ENCODE data around the gene LRRC1.

Gene LRRC1

DNA sequence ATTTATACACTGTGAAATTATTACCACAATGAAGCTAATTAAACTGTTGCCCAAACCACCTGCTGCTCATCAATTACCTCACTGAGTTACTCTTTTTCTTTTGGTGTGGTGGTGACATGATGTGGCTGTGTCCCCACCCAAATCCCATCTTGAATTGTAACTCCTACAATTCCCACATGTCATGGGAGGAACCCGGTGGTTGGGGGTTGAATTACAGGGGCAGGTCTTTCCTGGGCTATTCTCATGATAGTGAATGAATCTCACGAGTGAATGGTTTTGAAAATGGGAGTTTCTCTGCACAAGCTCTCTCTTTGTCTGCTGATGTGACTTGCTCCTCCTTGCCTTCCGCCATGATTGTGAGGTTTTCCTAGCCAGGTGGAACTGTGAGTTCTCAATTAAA lies 145.0 kb downstream of the LRRC1 start:
- no peak for DNase-seq (ENCODE audit: extremely low read depth, low read depth)
- TF ChIP-seq, protein P1, sequence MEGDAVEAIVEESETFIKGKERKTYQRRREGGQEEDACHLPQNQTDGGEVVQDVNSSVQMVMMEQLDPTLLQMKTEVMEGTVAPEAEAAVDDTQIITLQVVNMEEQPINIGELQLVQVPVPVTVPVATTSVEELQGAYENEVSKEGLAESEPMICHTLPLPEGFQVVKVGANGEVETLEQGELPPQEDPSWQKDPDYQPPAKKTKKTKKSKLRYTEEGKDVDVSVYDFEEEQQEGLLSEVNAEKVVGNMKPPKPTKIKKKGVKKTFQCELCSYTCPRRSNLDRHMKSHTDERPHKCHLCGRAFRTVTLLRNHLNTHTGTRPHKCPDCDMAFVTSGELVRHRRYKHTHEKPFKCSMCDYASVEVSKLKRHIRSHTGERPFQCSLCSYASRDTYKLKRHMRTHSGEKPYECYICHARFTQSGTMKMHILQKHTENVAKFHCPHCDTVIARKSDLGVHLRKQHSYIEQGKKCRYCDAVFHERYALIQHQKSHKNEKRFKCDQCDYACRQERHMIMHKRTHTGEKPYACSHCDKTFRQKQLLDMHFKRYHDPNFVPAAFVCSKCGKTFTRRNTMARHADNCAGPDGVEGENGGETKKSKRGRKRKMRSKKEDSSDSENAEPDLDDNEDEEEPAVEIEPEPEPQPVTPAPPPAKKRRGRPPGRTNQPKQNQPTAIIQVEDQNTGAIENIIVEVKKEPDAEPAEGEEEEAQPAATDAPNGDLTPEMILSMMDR (IDR thresholded peaks at IDR 0.05; ENCODE audit: low read depth, low read length), result no peak

GRCh38 chr6:53943395-53943794 lies 148.6 kb downstream of the LRRC1 start:
- DNase-seq (ENCODE audit: extremely low read depth, low read depth), result no peak
- TF ChIP-seq, protein P1 (IDR thresholded peaks at IDR 0.05; ENCODE audit: low read depth, low read length), result no peak

GRCh38 chr6:53944091-53944490 lies 149.3 kb downstream of the LRRC1 start:
- TF ChIP-seq, protein P1 (IDR thresholded peaks at IDR 0.05; ENCODE audit: low read depth, low read length), result no peak
- no peak for DNase-seq (ENCODE audit: extremely low read depth, low read depth)

DNA sequence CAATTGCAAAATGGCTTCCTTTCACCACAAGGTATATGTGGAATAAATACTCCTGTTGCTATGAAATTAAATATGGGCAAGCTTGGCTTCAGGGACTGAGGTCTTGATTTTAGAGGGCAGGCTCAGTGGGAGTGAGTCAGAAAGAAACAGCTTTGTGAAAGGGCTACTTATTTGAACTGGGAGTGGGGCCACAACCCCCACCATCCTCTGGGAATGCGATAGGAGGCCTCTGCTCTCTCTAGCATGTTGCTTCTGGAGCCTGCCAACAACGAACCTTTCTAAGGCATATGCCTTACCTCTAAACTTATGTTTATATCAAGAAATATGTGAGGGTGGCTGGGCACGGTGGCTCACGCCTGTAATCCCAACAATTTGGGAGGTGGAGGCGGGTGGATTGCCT lies 149.7 kb downstream of the LRRC1 start:
- TF ChIP-seq, protein P1 (IDR thresholded peaks at IDR 0.05; ENCODE audit: low read depth, low read length), result no peak
- no peak for DNase-seq (ENCODE audit: extremely low read depth, low read depth)

- no peak for DNase-seq (ENCODE audit: extremely low read depth, low read depth)
- TF ChIP-seq, protein P1 (IDR thresholded peaks at IDR 0.05; ENCODE audit: low read depth, low read length), result no peak
Measured at GRCh38 chr6:53945765-53946407, 151.1 kb downstream of the LRRC1 start.

DNA sequence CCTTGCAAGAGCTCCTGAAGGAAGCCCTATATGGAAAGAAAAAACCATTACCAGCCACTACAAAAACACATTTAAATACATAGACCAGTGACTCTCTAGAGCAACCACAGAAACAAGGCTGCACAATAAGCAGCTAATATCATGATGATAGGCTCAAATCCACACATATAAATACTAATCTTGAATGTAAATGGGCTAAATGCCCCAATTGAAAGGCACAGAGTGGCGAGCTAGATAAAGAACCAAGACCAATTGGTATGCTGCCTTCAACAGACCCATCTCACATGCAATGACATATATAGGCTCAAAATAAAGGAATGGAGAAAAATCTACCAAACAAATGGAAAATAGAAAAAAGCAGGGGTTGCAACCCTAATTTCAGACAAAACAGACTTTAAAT lies 153.0 kb downstream of the LRRC1 start:
- TF ChIP-seq, protein P1 (IDR thresholded peaks at IDR 0.05; ENCODE audit: low read depth, low read length), result no peak

GRCh38 chr6:53951383-53951782 lies 156.6 kb downstream of the LRRC1 start:
- TF ChIP-seq, protein P1 (IDR thresholded peaks at IDR 0.05; ENCODE audit: low read depth, low read length), result no peak
- no peak for DNase-seq (ENCODE audit: extremely low read depth, low read depth)

More for the DNA sequence above, 153.0 kb downstream of the LRRC1 start:
- no peak for DNase-seq (ENCODE audit: extremely low read depth, low read depth)

All from AG09319 (cell line).